ENCODE measurements around the gene ANOS1. TPM values are rescaled to one million over a fixed set of nuclear protein-coding genes. Genes with fewer than 3 reads are reported as not detected.
A peak's percentile ranks its signal among the peaks of the same experiment; 100 is the strongest.
"Not testable (repeated sequence)": the region's sequence is repeated elsewhere in the genome, so short reads cannot be mapped to it uniquely, and the experiment has no call there.

ANOS1 gene
- total RNA-seq, 1 experiment from 2014 or later, result 6.6 TPM

DNA sequence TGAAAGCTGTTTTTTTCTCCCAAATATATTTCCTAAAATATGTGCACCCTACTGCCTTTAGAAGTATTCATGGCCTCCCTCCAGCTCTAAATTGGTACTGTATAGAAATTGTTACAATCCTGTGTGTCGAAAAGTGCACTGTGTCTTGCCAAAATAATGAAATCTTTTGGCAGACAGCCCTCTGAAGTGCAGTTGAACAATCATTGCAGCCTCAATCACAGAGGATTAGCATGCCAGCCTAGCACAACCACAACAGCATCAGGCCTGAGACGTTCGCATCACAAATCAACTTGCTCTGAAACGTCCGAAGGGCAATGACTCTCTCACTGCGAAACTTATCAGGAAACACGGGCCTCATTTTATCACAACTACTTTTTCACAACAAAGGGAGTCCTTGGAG, 99.0 kb downstream of the ANOS1 start:
- no peak for DNase-seq (ENCODE audit: low spot score)

- no peak for DNase-seq (ENCODE audit: low spot score)
Measured at GRCh38 chrX:8629871-8630270, 102.1 kb downstream of the ANOS1 start.

DNA sequence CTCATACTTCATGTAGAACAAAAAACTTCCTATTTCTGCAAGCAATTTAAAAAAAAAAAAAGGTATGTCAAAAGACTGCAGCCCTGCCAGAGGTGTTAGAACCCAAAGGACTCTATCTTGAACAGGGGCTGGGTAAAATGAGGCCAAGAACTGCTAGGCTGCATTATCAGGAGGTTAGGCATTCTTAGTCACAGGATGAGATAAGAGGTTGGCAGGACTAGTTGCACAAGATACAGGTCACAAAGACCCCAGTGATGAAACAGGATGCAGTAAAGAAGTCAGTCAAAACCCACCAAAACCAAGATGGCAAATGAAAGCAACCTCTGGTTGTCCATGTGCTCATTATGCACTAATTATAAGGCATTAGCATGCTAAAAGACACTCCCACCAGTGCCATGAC, 104.1 kb downstream of the ANOS1 start:
- DNase-seq (ENCODE audit: low spot score), result no peak

DNA sequence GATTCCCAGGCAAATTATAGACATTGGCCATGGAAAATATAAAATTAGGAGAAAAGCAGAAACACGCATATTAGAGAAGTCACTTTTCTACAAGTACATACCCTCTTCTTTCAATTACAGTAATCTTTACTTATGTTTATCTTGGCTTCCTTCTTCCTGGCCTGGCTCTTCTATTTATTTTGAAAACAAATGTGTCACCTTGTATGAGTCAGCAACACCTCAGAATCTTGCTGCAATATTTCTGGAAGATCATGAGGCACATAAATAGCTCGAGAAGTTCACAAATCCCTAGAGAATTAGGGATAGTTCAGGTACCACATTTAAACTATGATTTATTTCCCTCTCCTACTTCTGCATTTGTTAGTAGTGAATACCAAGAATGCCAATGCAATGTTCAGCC, 124.6 kb downstream of the ANOS1 start:
- peak; percentile 40 for DNase-seq (ENCODE audit: low spot score)

GRCh38 chrX:8604131-8604530, 127.8 kb downstream of the ANOS1 start:
- no peak for DNase-seq (ENCODE audit: low spot score)

- DNase-seq (ENCODE audit: low spot score), result no peak
Measured at GRCh38 chrX:8591501-8591900, 140.4 kb downstream of the ANOS1 start.

DNA sequence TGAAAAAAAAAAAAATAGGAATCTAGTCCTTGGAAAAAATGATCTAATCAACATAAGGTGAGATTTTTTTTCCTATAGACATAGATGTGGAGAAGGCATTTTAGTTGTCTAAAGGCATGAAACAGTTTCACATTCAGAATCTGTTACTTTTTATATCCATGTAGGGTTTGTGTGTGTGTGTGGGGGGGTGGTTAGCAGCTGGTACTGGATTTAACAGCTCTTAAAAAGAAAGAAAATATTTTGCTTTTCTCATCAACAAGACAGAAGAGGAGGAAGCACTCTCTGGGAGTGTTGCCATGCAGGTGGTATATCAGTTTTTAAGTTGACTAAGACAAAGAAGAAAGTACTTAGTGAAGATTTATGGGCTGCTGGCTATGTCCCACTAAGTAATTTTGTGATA, 145.0 kb downstream of the ANOS1 start:
- DNase-seq (ENCODE audit: low spot score), result no peak

DNA sequence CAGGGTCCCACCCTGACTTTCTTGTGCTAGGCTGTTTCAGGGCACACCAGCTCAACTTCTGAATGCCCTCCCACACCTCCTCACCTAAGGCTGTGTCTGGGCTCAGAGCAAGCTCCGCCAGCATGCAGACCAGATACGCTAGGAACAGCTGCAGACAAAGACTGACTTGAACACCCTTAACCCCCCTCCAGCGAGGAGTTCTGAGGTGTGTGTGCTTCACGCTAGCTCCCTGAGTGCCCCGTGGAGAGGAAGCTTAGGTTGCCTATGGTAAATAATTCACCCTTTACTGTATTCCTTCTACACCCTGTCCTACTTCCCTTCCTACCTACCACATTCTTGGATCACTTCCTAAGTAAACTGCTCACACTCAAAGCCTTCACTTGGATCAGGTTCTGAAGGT, 152.3 kb downstream of the ANOS1 start:
- DNase-seq (ENCODE audit: low spot score), result no peak

DNA sequence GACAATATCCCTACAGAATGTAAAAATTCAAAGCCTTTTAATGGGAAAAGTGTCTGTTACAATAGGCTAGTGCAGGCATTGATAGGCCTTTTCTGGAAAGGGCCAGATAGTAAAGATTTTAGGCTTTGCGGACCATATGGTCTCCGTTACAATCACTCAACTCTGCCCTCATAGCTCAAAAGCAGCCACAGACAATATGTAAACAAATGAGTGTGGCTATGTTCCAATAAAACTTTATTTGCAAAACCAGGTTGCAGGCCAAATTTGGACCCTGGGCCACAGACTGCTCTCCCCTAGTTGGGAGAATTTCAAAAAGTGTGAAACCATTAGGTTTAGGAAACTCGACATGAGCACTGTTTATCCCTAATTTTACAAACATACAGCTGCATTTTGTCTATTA, 155.1 kb downstream of the ANOS1 start:
- DNase-seq (ENCODE audit: low spot score), result no peak

GRCh38 chrX:8565729-8566128, 166.2 kb downstream of the ANOS1 start:
- no peak for DNase-seq (ENCODE audit: low spot score)

- DNase-seq (ENCODE audit: low spot score), result no peak
Measured at GRCh38 chrX:8548446-8548845, 183.5 kb downstream of the ANOS1 start.

- DNase-seq (ENCODE audit: low spot score), result no peak
Measured at GRCh38 chrX:8546715-8547114, 185.2 kb downstream of the ANOS1 start.

DNA sequence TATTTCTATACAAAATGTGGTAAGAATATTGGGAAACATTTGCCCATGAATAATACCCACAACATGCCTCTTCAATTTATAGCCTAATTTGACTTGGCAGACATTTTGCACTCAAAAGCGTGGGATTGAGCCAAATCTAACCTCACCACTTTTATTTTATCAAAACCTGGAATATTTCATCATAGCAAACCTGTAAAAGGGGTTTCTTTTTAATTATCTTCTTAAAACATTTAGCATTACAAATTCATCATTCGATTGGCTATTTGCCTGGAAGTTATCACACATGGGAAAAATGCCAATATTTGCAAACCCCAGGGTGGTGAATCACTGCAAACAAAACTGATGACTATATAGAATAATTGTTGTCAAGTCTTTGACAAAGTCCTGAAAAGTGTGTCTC, 211.1 kb downstream of the ANOS1 start:
- DNase-seq (ENCODE audit: low spot score), result no peak

- DNase-seq (ENCODE audit: low spot score), result no peak
Measured at GRCh38 chrX:8520178-8520577, 211.8 kb downstream of the ANOS1 start.

DNA sequence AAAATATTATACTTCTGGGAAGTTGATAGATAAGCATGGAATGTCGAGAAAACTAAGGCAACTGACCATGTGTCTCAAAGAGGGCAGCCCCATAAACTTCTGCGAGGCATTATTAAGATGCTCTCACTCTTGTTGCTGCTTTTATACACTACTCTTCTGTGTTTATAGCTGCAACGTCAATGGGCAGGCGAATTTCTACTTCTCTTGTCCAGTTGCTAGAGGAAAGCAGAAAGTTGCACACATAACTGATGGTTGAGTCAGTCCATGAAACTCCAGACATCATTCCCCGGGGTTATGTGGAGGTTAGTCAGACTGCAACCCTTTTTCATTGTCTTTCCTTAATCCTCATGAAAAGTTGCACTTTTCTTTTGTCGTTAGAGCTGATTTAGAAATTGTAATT, 227.5 kb downstream of the ANOS1 start:
- DNase-seq (ENCODE audit: low spot score), result peak; percentile 60

DNA sequence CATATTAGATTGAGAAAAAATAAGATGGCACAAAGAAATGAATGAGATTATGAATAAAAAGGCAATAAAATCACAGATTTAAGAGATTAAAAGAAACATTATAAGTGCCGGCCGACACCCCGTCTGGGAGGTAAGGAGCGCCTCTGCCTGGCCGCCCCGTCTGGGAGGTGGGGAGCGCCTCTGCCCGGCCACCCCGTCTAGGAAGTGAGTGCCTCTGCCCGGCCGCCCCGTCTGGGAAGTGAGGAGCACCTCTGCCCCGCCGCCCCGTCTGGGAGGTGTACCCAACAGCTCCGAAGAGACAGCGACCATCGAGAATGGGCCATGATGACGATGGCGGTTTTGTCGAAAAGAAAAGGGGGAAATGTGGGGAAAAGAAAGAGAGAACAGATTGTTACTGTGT, 229.8 kb downstream of the ANOS1 start:
- not testable (repeated sequence) for DNase-seq (ENCODE audit: low spot score)

DNA sequence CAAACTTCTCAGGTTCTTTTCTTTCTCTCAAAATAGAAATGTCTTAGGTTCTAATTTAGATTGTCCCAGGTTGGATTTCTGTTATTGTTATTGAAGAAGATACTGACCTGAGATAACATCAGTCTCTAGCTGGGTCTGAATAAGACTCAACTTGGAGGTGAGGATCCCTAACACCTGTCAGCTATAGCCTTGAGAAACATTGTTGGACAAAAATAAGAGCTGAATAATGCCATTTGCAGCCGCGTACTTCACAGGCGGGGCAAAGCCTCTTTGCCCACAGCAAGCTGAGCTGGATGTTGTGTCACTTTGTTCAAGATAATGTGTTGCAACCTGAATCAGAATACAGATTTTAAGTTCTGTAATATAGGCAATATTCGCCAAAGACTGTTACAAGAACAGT, 231.7 kb downstream of the ANOS1 start:
- no peak for DNase-seq (ENCODE audit: low spot score)

- peak; percentile 11 for DNase-seq (ENCODE audit: low spot score)
Measured at GRCh38 chrX:8495036-8495435, 236.9 kb downstream of the ANOS1 start.

DNA sequence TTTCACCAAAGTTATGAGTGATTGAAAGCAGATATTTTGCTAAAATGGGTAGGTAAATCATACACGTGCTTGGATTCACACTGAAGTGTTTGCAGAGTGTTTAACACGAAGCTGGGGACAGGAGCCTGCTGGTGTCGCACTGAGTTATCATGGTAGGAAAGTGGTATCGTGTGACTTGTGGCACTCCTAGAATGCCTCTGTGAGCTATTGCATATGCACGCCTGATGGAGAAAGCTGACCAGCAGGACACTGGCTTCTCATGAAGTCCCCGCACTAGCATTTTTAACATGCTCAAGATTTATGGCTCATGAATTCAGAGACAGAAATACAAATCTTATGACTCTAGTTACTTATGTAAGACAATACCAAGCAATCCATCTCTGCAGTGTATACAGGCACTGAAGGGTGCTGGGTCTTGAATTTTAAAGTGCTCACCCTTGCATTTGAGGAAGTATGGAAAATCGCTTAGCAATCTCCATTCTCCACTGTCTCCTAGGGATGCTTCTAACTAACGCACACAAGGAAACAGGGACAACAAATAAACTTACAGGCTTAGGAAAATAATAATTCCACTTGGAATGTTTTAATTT, 247.5 kb downstream of the ANOS1 start:
- no peak for DNase-seq (ENCODE audit: low spot score)

Other genes with a start within 250 kb of the ANOS1 start
- not detected in 2 replicates for gene FAM9A, start 69.2 kb upstream of the ANOS1 start, total RNA-seq (2014; rRNA removed; shearing (Covaris generic))

Data from H4 (cell line).